ENCODE measurements around the gene COMMD10.
"Not testable (repeated sequence)": the region's sequence is repeated elsewhere in the genome, so short reads cannot be mapped to it uniquely, and the experiment has no call there.

The COMMD10 gene

DNA sequence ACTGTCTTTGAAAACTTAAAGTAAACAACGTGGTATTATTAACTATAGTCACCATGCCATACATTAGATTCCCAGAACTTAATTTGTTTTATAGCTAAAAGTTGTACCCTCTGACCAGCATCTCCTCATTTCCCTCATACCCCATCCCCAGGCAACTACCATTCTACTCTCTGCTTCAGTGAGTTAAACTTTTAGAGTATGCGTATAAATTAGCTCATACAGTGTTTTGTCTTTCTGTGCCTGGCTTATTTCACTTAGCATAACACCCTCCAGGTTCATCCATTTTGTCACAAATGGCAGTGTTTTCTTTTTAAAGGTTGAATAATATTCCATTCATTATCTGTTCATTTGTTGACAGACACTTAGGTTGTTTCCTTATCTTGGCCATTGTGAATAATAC is 14.2 kb downstream of the COMMD10 start:
- DNase-seq, result no peak

DNA sequence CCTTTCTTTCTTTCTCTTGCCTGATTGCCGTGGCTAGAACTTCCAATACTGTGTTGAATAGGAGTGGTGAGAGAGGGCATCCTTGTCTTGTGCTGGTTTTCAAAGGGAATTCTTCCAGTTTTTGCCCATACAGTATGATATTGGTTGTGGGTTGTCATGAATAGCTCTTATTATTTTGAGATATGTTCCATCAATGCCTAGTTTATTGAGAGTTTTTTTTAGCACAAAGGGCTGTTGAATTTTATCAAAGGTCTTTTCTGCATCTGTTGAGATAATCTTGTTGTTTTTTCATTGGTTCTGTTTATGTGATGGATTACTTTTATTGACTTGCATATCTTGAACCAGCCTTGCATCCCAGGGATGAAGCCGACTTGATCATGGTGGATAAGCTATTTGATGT is 20.1 kb downstream of the COMMD10 start:
- not testable (repeated sequence) for DNase-seq

DNA sequence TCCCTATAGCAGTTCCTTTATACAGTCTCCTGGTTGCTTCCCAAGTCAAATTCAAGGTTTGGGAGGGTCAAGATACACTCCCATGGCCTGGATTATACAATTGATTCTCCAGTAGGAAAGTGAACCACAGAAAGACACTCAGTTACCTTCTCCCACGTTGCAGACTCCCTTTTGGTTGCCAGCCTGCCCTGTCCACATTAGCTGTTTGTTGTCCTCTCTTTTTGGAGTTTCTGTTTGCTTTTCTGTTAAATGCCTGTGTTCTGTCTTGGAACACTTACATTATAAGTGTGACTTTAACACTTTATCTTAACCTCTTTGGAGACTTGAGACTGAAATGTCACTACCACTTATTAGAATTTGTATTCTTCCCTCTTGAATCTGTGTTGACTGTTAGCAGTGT is 30.3 kb downstream of the COMMD10 start:
- no peak for DNase-seq

DNA sequence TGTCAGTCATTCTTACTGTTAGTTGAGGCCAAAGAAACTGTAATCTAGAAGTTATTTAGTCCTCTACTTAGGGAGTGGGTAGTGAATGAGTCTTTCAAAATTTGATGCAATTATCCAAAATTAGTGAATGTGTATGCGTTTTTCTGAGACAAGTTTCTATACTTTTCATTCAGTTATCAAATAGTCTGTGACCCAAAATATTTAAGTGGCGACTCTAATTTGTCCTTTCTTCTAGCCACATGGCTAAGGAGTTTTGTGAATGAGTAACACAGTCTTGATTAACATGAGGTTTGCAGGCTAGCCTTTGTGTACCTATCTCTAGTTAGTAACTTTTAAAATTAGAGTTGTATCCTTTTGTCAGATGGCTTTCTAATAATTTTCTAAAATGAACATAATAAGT is 45.6 kb downstream of the COMMD10 start:
- no peak for DNase-seq

DNA sequence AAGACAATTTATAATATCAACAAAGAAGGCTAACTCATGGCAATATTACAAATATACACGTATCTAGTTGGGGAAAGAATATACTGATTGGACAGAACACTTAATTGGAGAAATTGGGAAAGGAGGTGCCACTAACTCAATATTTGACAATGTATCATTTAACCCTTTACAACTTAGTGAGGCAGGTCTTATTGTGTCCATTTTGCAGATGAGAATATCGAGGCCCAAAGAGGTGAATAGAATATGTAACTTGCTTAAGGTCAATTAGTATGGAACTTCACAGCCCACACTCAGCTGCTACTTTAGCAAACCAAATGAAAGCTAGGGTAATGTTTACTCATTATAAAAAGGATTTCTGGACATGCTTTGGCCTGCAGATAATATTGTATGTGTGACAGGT is 46.2 kb downstream of the COMMD10 start:
- DNase-seq, result no peak

DNA sequence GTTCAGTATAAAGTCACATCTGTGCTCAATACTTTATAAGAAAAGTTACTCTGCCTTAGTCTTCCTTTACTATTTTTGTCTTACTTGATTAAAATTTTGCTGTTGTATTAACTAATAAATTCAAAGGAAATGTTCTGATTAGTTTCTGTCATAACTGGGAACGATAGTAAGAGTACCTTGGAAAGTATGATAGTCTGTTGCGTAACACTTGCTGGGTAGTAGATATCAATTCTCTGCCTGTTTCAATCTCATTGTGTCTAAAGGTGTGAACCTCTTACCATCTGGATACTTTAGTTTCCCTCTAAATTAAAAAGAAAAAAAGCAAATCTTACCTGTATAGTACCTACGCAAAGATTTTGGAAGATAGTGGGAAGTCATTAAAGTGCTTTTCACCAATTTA is 48.5 kb downstream of the COMMD10 start:
- DNase-seq, result no peak

DNA sequence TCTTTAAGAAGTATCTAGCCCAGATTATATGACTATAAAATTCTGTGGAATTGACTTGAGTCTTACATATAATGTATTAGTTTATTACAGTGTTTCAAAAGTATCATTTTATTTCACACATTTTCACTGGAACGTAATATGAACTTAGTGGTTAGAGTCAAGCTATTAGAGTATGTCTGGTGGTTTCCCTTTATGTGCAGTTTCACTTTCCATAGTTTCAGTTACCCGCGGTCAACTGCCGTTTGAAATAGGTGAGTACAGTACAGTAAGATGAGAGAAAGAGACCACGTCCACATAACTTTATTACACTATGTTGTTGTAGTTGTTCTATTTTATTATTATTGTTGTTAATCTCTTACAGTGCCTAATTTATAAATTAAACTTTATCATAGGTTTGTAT is 50.5 kb downstream of the COMMD10 start:
- peak in 1 of 2 experiments; percentile 7 for DNase-seq

DNA sequence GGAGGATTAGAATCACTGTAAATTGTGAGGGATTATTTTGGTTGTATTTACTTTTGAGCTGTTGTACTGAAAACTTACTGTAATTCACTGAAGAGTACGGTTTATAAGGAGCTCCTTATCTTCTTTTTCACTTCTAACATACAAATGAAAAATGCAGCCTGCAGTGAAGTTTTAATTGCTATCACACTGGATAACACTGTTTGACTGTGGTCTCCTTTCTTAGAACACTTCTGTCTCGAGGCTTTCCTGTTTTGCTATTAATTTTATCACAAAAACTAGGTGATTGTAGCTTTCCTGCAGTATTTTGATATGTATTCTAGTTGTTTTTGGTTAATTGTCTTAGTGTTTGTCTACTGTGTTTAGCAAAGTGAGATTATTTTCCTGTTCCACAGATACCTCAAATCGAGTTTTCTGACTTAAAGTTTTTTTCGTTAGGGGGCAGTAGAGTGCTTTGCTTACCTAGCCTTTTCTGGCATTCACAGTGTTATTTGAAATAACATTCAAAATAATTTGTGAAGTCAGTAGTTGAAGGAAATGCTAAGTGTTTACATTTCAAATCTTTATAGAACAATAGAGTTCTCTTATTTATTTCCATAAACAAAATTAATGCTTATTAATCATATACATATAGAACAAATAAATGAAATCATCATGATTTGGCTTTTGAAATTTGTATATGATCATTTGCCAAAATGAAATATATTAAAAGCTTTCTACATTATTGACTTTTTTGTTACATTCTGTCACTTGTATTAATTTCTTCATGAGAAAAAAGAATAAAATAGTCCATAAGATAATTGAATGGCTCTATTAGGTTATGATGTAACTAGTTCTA is 52.9 kb downstream of the COMMD10 start:
- DNase-seq, result no peak

DNA sequence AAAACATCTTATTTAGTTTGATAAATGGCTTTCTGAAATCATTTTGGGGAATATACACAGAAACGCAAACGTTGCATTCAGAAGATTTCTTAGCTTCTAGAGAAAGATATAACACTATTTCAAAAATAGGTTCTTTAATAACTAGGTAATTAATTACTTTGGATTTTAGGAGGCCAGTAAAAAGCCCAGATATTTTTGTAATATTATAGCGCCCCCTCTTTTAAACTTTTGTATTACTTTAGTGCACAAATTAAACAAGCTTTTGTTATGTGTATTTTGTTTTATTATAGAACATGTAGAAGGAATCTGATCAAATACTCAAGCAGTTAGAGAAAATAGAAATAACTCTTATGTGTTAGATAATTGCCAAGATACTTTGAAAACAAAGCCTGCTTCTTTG is 57.7 kb downstream of the COMMD10 start:
- DNase-seq, result no peak

DNA sequence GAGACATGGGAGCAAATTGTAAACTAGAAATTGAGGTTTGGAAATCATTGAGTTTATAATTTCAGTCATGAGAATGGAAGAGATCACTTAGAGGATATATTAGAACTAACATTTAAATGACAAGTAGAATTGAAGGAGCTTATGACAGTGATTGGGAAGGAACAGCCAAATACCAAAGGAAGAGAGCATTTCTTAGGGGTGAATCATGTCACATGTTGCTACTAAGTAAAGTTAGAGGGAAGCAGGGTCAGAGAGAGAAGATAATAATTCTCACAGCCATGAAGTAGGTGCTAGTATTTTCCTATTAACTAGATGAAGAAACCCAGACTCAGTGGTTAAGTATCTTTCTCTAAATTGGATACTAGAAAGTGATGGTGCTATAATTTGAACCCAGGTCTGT is 59.3 kb downstream of the COMMD10 start:
- DNase-seq, result no peak

DNA sequence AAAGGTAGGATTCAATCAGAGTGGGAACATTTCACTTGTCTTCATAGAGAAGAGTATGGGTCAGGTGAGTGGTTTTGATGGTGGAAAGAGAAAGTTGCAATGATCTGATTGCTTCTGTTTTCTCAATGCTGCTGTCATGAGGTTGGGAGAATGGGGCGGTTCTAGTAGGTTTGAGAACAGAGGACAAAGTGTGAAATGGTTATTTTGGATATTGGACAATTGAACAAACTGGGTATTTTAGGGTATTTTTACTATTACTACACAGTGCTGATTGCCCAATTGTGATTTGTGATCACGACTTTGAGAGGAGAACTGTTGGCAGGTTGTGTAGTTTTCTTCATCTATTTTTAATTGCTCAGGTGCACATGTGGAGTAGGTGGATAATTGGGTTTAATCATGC is 60.2 kb downstream of the COMMD10 start:
- DNase-seq, result no peak

DNA sequence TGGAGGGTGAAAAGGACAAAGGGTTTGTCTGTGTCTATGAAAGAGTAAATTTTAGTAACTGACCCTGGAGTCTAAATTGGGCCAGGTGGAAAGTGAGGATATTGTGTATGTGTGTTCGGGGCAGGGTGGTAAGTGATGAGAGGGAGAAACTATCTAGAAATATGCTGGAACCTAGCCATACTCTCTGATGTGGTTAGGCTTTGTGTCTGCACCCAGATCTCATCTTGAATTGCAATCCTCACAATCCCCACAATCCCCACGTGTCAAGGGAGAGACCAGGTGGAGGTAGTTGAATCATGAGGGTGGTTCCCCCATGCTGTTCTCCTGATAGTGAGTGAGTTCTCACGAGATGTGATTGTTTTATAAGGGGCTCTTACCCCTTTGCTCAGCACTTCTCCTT is 60.6 kb downstream of the COMMD10 start:
- no peak for DNase-seq

DNA sequence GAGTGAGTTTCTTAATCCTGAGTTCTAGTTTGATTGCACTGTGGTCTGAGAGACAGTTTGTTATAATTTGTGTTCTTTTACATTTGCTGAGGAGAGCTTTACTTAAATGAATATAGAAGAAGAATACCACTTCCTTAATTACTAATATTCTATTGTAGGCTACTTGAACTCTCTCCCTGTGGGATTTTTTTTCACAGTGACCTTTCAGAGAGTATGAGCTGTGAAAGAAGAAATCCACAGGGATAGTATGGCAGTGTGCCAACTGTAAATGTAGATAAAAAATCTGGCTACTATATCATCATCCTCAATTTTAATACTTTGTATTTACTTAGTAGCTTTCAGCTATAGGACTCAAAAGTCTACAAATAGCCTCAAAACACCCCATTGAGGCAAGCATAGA is 67.3 kb downstream of the COMMD10 start:
- DNase-seq, result no peak

DNA sequence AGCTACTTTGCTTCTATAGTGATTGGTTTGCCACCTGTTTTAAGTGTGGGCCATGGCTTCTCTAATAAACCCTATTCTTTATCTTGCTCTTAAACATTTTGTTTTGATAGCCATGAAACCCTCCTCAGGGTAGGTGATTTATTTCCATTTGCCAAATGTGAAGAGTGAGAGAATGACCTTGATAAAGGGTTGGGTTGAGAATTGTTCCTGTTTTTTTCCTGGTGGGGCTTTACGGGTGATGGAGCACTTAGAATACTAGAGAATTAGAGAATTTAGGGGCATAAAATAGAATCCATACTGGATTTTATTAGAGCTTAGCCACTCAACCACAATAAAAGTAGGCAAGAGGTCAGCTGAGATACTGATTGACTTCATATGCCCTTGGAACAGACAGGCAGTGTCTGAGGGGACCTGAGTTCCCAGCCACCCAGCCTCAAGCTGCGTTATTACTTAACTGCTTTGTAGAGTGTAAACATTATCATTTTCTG is 68.9 kb downstream of the COMMD10 start:
- DNase-seq, result no peak

DNA sequence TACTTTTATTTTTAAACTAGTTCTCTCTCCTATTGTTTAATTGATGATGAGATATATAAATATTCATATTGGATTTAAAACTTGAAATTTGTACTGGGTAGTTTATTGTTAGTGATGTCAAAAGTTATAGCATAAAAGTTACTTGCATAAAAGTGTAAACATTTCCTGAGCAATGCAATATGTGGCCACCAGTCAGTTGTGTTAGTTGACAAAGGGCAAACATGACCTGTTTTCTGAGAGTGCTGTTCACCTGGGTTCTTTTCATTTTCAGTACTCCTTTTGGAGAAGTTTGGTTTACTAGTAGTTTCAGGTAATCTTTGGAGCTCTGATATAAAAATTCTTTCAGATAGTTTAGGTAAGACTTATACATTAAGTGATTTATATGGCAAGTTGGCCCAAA is 69.4 kb downstream of the COMMD10 start:
- DNase-seq, result no peak

DNA sequence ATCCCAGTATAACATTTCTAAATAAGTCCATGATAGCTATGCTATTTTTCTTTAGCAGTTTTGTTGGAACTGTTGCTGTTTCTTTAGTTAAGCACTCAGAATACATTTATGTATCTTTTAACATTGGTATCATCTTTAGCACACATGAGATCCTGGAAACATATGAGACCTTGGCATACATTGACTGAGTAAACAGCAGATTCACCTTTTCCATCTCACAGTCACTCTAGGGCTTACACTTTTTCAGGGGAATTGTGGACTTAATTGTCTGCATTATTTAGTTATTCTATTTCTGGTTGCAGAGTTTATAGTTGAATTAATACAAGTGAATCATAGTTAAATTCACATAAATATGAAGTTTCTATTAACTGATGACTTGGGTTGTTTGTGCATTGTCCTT is 70.1 kb downstream of the COMMD10 start:
- no peak for DNase-seq

DNA sequence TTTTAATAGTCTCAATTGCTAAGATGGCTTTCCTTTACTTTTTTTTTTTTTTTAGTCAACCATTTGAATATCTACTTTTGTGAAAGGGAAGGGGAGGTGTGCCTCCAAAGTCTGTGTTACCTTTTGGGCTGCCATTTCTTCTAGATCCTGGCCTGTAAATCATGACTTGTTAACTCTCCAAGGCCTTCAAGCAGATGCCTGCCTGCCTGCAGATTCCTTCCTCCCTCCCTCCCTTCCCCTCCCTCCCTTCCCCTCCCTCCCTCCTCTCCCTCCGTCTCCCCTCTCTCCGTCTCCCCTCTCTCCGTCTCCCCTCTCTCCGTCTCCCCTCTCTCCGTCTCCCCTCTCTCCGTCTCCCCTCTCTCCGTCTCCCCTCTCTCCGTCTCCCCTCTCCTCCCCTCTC is 73.1 kb downstream of the COMMD10 start:
- no peak for DNase-seq

DNA sequence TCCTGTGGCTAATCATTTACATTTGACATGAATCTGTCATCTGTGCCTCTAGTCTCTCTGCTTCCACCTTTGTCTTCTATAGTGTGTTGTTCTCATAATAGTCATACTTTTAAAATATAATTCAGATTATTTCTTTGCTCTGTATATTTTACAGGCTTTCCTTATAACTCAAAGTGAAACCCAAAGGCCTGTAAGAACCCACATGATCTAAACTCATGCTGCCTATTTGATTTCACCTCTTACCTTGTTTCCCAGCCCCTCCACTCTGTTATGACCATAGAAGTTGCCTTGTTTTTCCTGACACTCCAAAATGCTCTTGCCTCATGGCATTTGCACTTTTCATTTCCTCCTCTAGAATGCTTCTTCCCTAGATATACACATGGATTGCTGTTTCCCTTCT is 74.2 kb downstream of the COMMD10 start:
- no peak for DNase-seq

DNA sequence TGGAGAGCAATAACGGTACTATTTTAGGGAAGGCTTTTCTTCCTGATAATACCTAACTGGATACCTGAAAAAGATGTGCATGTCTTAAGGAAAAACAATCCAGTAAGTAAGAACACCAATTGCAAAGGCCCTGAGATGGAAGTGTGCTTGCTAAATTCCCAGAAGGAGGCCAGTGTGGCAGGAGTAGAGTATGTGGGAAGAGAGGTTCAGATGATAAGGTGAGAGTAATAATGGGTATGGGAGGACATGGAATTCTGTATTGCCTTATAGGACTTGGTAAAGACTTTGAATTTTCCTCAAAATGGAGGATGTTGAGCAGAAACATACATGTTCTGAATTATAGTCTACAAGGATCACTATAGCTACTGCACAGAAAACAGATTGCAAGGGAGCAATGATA is 89.3 kb downstream of the COMMD10 start:
- DNase-seq, result no peak

DNA sequence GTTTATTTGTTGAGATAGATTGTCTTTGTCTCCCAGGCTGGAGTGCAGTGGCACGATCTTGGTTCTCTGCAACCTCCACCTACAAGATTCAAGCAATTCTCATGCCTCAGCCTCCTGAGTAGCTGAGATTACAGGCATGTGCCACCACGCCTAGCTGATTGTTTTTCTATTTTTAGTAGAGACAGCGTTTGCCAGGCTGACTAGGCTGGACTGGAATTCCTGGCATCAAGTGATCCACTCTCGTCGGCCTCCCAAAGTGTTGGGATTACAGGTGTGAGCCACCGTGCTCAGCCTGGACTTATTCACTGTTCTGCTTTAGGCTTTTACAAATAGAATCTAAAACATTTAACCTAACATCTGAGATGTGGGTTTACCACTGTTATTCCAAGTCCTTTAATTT is 91.3 kb downstream of the COMMD10 start:
- DNase-seq, result no peak

DNA sequence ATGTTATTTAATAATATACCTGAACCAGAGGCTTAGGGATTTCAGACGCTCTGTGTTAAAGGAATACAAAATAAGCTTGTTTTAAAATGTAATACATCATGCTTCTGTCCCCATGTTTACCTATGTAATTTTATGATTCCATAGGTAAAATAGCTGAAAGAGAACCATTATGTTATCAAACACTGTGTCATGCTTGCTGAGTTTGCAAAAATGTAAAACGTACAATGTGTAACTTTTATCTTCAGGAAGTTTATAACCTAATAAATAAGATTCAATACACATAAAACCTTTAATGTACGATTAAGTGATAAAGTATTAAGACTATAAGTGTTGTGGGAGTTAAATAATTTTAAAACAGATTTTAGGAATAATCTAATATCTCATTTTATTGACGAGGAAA is 94.1 kb downstream of the COMMD10 start:
- DNase-seq, result no peak

DNA sequence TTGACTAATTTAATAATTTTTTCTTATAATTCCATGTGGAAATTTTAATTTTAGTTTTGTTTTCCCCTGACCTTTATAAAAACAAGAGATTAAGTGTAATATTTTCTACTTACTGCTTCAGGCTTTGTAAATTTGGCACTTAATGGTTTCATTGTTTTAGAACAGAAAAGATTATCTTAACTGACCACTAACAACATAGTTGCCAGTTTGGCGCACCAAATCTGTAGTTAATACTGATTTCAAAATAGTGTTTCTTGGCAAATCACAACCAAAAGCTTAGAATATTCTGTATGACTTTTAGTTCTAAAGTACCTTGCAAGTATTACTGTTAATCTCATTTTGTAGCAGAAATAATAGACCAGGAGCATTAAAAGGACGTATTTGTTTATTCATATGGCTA is 124.3 kb downstream of the COMMD10 start:
- DNase-seq, result no peak

DNA sequence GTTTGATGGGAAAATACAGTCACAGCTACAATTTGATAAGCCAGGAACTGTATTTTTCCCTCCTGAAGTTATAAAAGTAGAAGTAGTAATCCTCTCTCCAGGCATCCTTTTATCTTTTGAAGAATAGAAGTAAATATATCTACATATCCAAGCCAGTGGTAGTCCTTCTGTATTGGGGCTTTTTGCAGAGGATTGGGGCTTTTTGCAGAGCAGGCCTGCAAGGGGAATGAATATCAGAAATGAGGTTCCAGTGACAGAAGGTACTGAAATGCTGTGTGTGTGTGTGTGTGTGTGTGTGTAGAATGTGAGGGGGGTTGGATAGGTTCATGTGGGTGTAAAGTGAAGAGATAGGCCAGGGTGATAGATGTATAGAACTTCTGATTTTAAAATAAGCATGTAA is 127.4 kb downstream of the COMMD10 start:
- no peak for DNase-seq

DNA sequence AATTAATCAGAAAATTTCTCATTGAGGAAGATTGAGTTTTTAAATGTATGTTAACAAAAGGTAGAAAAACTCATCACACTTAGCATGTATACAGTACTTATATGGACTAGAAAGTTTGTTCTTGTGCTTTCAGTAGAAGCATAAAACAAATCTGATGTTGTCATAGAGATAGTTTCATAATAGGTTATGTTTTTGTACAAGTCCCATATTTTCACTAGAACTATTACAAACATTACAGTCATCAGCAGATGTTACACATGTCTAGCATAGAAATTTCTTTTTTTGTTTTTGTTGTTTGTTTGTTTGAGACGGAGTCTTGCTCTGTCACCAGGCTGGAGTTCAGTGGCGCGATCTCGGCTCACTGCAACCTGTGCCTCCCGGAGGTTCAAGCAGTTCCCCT is 131.4 kb downstream of the COMMD10 start:
- no peak for DNase-seq

DNA sequence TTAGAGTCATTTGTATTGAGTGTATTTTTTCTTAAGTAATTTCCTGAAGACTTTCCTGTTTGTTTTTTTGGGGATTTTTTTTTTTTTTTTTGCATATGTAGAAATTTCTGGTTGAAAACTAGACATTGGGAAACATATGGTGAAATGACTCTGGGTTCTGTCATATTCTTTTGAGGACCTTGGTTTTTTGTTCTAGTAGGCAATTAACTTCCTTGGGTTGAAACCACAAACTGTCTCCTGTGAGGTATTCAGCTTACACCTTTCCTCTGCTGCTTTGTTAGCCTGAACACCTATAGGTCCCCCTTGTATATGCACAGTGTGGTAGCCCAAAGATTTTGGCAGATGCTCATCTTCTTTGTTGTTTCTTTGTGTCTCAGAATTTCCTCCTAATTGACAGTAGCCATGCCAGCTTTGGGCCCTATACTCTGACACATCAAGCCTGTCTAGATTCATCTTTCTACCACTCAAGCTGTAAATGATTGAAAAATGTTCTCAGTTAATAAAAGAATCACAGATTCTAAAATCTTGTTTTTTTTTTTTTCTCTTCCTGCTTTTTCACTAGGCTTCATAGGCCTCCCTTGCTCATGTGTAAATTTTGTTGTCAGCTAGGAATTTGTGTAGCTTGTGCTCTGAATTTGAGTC is 140.6 kb downstream of the COMMD10 start:
- DNase-seq, result no peak

Measured in stimulated activated CD4-positive, alpha-beta T cell treated with anti-CD3 and anti-CD28 coated beads, Interleukin-4, amount 100 ng/mL, for 4 hours (primary cell).